OCI-LY3 (cell line): ENCODE results near the gene VOPP1.

Experiments used
- CTCF ChIP-seq: fragments of 200-600, 300-600 bp; sonication (generic); IDR thresholded peaks from 2 replicates; pipeline ENCODE4 v1.5.1; 2014; ENCODE audit warnings: antibody characterized with exemption, low read length, low read depth
- EZH2phosphoT487 ChIP-seq: fragments of 200-600 bp; shearing (Covaris generic); IDR thresholded peaks from 2 replicates; pipeline ENCODE4 v1.6.1; 2018; ENCODE audit warnings: antibody characterized with exemption, mixed run types, low read depth

DNA sequence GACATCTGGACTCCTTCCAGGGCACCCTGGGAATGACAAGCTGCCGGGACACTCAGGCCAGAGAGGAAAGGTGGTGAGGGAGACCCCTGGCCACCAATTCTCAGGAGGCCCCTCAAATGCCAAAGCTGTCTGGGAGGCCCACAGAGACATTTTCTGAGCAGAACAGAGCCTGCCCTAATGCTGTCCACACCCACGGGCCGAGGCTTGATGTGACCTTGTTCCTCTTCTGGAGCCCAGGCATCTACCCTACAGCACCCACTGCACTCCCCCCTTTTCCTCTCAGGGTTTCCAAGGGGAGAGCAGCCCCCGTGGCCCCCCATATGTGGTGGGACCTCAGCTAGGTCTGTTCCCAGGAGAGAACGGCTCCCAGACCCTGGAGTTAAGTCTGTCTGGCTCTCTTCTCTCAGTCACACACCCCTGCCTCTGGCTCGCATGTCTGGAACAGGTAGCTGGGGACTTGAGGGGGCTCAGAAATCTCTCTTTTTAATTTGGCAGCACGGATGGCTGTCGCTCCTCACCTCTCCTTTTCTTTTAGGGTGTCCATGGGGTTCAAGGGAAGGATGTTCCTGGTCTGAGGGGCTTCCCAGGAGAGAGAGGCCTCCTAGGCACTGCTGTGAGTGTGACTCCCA is 16.8 kb upstream of the VOPP1 start:
- no peak for TF ChIP-seq CTCF
- no peak for TF ChIP-seq EZH2phosphoT487
